Liver (tissue), 9 donors: Measurements from ENCODE around the gene ORM2. TPM values are rescaled to one million over a fixed set of nuclear protein-coding genes. Genes with fewer than 3 reads are reported as not detected.

ENCODE experiments used
- DNase-seq: peaks from one replicate; pipeline ENCODE4 v3.0.0-alpha.2; 2017; ENCODE audit warnings: low spot score
- H3K27ac ChIP-seq, 2 donors: one replicate each; pipeline ENCODE4 v1.7.0; 2013; ENCODE audit warnings: inconsistent platforms in 2 of 2, low read length in 2 of 2, control low read depth in 1 of 2, low read depth in 1 of 2, mild to moderate bottlenecking in 1 of 2
- H3K27me3 ChIP-seq, 4 donors: one replicate each; pipeline versions ENCODE4 v1.6.1 to v1.7.0; 2013; ENCODE audit warnings: low read length in 3 of 4, inconsistent platforms in 1 of 4, mild to moderate bottlenecking in 1 of 4, moderate library complexity in 1 of 4; ENCODE audit not compliant: control insufficient read depth in 4 of 4, insufficient read depth in 4 of 4
- H3K36me3 ChIP-seq, 4 donors: one replicate each; pipeline versions ENCODE4 v1.6.1 to v1.7.0; 2013; ENCODE audit warnings: low read length in 3 of 4, mild to moderate bottlenecking in 3 of 4, low read depth in 1 of 4, moderate library complexity in 1 of 4; ENCODE audit not compliant: control insufficient read depth in 4 of 4, insufficient read depth in 3 of 4
- H3K4me1 ChIP-seq, 4 donors: one replicate each; pipeline versions ENCODE4 v1.6.1 to v1.7.0; 2013; ENCODE audit warnings: low read length in 3 of 4, mild to moderate bottlenecking in 3 of 4, moderate library complexity in 1 of 4; ENCODE audit not compliant: control insufficient read depth in 4 of 4, insufficient read depth in 4 of 4
- H3K4me3 ChIP-seq, 3 donors: one replicate each; pipeline versions ENCODE4 v1.6.1 to v1.7.0; 2013; ENCODE audit warnings: low read length in 3 of 3, control low read depth in 1 of 3, low read depth in 1 of 3, mild to moderate bottlenecking in 1 of 3
- H3K9ac ChIP-seq, 2 donors: one replicate each; pipeline ENCODE4 v1.7.0; 2013; ENCODE audit warnings: low read length in 2 of 2, mild to moderate bottlenecking in 2 of 2, moderate library complexity in 2 of 2, control low read depth in 1 of 2, low read depth in 1 of 2
- H3K9me3 ChIP-seq, 4 donors: one replicate each; pipeline versions ENCODE4 v1.6.1 to v1.7.0; 2013; ENCODE audit warnings: low read length in 3 of 4; ENCODE audit not compliant: control insufficient read depth in 4 of 4
- ATF3 ChIP-seq: IDR thresholded peaks from 2 replicates; pipeline ENCODE4 v1.6.1; 2016; ENCODE audit warnings: antibody characterized with exemption
- CTCF ChIP-seq: fragments of 150-350 bp; IDR thresholded peaks from 2 replicates; pipeline ENCODE4 v1.5.1; 2017; ENCODE audit warnings: improper control_type of control experiment, low read depth, low read length; ENCODE audit not compliant: missing input control
- EGR1 ChIP-seq, 2 donors: IDR thresholded peaks; 2 replicates each; pipeline ENCODE4 v1.6.1; 2016 to 2018; ENCODE audit warnings: antibody characterized with exemption in 2 of 2, low read depth in 2 of 2
- FOXA1 ChIP-seq: IDR thresholded peaks from 2 replicates; pipeline ENCODE4 v1.6.1; 2016; ENCODE audit warnings: antibody characterized with exemption
- FOXA2 ChIP-seq: IDR thresholded peaks from 2 replicates; pipeline ENCODE4 v1.6.1; 2016; ENCODE audit warnings: antibody characterized with exemption
- HNF4A ChIP-seq, 2 donors: conservative IDR thresholded peaks; 2 replicates each; pipeline ENCODE4 v1.6.1; 2016; ENCODE audit warnings: antibody characterized with exemption in 2 of 2, mild to moderate bottlenecking in 2 of 2
- HNF4G ChIP-seq: IDR thresholded peaks from 2 replicates; pipeline ENCODE4 v1.6.1; 2016; ENCODE audit warnings: antibody characterized with exemption
- JUND ChIP-seq, 2 donors: IDR thresholded peaks; 2 replicates each; pipeline ENCODE4 v1.6.1; 2016; ENCODE audit warnings: antibody characterized with exemption in 2 of 2
- MAX ChIP-seq: IDR thresholded peaks from 2 replicates; pipeline ENCODE4 v1.6.1; 2016; ENCODE audit warnings: antibody characterized with exemption
- REST ChIP-seq: IDR thresholded peaks from 2 replicates; pipeline ENCODE4 v1.6.1; 2016; ENCODE audit warnings: antibody characterized with exemption, mild to moderate bottlenecking
- RXRA ChIP-seq, 2 donors: IDR thresholded peaks; 2 replicates each; pipeline ENCODE4 v1.6.1; 2017 to 2018; ENCODE audit warnings: antibody characterized with exemption in 2 of 2, mild to moderate bottlenecking in 1 of 2
- SP1 ChIP-seq: IDR thresholded peaks from 2 replicates; pipeline ENCODE4 v1.6.1; 2018; ENCODE audit warnings: antibody characterized with exemption, mild to moderate bottlenecking
- TAF1 ChIP-seq: conservative IDR thresholded peaks from 2 replicates; pipeline ENCODE4 v1.6.1; 2016; ENCODE audit warnings: antibody characterized with exemption, mild to moderate bottlenecking
- ZBTB33 ChIP-seq: IDR thresholded peaks from 2 replicates; pipeline ENCODE4 v1.6.1; 2016; ENCODE audit warnings: antibody characterized with exemption
- WGBS: extraction: QIAGEN DNeasy Blood & Tissue Kit; methylation state at CpG from one replicate; pipeline ENCODE4 v1.1.7; 2013; 5-methylcytosine and 5-hydroxymethylcytosine counted together
- polyA plus RNA-seq, 2 donors: library from polyadenylated mRNA; stranded (reverse) in 1 of 2; unstranded in 1 of 2; fragments of 200-250 nt in 1 of 2; fragments of >200 nt in 1 of 2; fragmentation: Nextera tagmentation in 1 of 2; extraction: Ambion mirVana in 1 of 2; gene quantifications; one replicate each; pipeline versions ENCODE4 v1.2.1 to v1.2.3, GENCODE V29; 2013 to 2015
- total RNA-seq, 2 donors: library from RNA; depleted of rRNA; stranded (reverse); fragments of >200 nt; gene quantifications; one replicate each; pipeline ENCODE4 v1.2.3, GENCODE V29; 2014
- donor health status: healthy.
- donor health status: healthy.
- donor health status: healthy.
- donor health status: healthy.
- donor health status: healthy.

Gene ORM2
- total and polyA plus RNA-seq, 4 donors, result 276 to 7,373 (median 5,310) TPM

DNA sequence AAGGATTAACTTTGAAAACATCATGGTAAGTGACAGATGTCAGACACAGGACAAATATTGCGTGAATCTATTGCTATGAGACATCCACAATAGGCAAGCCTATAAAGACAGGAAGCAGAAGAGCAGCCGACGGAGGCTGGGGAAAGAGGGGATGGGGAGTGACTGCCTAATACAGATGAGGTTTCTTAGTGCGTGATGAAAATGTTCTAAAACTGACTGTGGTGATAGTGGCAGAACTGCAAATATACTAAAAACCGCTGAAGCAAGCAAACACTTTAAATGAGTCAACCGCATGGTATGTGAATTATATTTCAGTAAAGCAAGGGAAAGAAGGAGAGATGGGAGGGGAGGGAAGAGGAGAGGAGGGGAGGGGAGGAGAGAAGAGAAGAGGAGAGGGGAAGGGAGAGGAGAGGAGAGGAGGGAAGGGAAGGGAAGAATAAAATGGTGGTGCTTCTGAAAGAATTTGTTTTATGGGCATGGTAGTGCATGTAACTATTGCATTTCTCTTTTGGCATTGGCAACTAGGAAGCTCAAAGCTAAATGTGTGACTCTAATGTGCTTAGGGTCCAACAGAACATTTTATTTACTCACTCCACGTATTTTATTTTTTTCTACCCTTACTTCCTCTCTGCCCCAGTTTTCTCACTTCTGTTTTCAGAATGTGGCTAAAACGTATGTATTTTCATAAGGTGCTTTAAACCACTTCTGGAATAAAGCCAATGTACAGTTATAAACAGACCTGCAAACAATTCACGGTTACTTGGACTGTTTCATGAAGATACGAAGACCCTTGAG, 36.9 kb downstream of the ORM2 start:
- Histone ChIP-seq H3K27ac (peak overlapping the region; percentile 62 to 65), H3K9me3 (no peaks in the 10 kb centered on the region), H3K36me3 (peaks cover 7 to 25% (median 18%) of the 10 kb centered on the region in 4 donors), H3K9ac (peak overlapping the region in 1 of 2 donors; percentile 26), H3K4me1 (peaks cover 3 to 34% (median 31%) of the 10 kb centered on the region in 4 donors), H3K4me3 (no peak overlapping the region), H3K27me3 (no peaks in the 10 kb centered on the region)
- no peak for TF ChIP-seq FOXA1
- TF ChIP-seq RXRA (IDR thresholded peaks at IDR 0.05), result no peak
- TF ChIP-seq ZBTB33, result no peak
- TF ChIP-seq SP1, result no peak
- no peak for TF ChIP-seq JUND (IDR thresholded peaks at IDR 0.05)
- WGBS, result 56% methylated on average over 10 of the region's 10 CpGs
- no peak for DNase-seq

GRCh38 chr9:114367366-114367765, 37.7 kb downstream of the ORM2 start:
- Histone ChIP-seq H3K27ac (peak overlapping the region; percentile 10 to 65), H3K4me3 (no peak overlapping the region), H3K36me3 (peaks cover 6 to 19% (median 11%) of the 10 kb centered on the region in 4 donors), H3K9ac (no peak overlapping the region), H3K27me3 (no peaks in the 10 kb centered on the region), H3K9me3 (no peaks in the 10 kb centered on the region), H3K4me1 (peaks cover 3 to 34% (median 31%) of the 10 kb centered on the region in 4 donors)
- WGBS, result 91% methylated on average over 6 of the region's 6 CpGs
- TF ChIP-seq HNF4A (conservative IDR thresholded peaks at IDR 0.05) (no peak), HNF4G (no peak), ATF3 (no peak), RXRA (IDR thresholded peaks at IDR 0.05) (no peak), FOXA2 (no peak), REST (no peak), ZBTB33 (no peak), CTCF (no peak), MAX (no peak), EGR1 (IDR thresholded peaks at IDR 0.05; ENCODE audit: low read depth in 2 of 2) (no peak), TAF1 (no peak), JUND (IDR thresholded peaks at IDR 0.05) (no peak)
- DNase-seq, result no peak
